ENCODE measurements around the gene SSTR4.
"Not testable (repeated sequence)": the region's sequence is repeated elsewhere in the genome, so short reads cannot be mapped to it uniquely, and the experiment has no call there.

DNA sequence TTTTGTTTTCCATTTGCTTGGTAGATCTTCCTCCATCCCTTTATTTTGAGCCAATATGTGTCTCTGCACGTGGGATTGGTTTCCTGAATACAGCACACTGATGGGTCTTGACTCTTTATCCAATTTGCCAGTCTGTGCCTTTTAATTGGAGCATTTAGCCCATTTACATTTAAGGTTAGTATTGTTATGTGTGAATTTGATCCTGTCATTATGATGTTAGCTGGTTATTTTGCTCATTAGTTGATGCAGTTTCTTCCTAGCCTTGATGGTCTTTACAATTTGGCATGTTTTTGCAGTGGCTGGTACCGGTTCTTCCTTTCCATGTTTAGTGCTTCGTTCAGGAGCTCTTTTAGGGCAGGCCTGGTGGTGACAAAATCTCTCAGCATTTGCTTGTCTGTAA is 43.7 kb upstream of the SSTR4 start:
- TF ChIP-seq, protein P1, sequence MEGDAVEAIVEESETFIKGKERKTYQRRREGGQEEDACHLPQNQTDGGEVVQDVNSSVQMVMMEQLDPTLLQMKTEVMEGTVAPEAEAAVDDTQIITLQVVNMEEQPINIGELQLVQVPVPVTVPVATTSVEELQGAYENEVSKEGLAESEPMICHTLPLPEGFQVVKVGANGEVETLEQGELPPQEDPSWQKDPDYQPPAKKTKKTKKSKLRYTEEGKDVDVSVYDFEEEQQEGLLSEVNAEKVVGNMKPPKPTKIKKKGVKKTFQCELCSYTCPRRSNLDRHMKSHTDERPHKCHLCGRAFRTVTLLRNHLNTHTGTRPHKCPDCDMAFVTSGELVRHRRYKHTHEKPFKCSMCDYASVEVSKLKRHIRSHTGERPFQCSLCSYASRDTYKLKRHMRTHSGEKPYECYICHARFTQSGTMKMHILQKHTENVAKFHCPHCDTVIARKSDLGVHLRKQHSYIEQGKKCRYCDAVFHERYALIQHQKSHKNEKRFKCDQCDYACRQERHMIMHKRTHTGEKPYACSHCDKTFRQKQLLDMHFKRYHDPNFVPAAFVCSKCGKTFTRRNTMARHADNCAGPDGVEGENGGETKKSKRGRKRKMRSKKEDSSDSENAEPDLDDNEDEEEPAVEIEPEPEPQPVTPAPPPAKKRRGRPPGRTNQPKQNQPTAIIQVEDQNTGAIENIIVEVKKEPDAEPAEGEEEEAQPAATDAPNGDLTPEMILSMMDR (IDR thresholded peaks at IDR 0.05) = not testable (repeated sequence)
- TF ChIP-seq NFE2L2 (conservative IDR thresholded peaks at IDR 0.05; ENCODE audit: low read length); JUN (IDR thresholded peaks at IDR 0.05); CEBPB (IDR thresholded peaks at IDR 0.05): not testable (repeated sequence)
- TF ChIP-seq, protein P2, sequence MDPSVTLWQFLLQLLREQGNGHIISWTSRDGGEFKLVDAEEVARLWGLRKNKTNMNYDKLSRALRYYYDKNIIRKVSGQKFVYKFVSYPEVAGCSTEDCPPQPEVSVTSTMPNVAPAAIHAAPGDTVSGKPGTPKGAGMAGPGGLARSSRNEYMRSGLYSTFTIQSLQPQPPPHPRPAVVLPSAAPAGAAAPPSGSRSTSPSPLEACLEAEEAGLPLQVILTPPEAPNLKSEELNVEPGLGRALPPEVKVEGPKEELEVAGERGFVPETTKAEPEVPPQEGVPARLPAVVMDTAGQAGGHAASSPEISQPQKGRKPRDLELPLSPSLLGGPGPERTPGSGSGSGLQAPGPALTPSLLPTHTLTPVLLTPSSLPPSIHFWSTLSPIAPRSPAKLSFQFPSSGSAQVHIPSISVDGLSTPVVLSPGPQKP (IDR thresholded peaks at IDR 0.05; ENCODE audit: low read depth, low read length) = not testable (repeated sequence)
